Measurements from ENCODE around the gene GNMT.

Gene GNMT

DNA sequence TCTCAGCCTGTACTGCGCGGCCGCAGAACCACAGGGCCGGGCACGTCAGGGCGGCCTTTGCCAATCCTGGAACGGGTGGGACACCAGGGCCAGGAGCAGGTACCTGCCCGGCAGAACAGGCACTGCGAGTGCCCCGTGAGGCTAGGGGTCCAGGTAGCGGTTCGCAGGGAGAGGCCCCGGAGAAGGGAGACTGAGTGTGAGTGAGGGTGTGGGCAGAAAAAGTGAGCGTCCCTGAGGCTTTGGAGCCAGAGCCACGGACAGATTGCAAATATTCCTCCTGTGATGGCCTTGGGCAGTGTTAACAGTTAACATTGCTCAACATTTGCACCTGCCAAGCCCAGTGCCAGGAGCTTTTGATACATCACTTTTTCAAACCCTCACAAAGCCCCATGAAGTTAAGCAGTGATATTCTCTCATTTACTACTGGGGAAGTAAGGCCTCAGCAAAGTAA, 491 bp downstream of the GNMT start:
- DNase-seq (ENCODE audit: low read depth) = no peak
- TF ChIP-seq, protein P1, sequence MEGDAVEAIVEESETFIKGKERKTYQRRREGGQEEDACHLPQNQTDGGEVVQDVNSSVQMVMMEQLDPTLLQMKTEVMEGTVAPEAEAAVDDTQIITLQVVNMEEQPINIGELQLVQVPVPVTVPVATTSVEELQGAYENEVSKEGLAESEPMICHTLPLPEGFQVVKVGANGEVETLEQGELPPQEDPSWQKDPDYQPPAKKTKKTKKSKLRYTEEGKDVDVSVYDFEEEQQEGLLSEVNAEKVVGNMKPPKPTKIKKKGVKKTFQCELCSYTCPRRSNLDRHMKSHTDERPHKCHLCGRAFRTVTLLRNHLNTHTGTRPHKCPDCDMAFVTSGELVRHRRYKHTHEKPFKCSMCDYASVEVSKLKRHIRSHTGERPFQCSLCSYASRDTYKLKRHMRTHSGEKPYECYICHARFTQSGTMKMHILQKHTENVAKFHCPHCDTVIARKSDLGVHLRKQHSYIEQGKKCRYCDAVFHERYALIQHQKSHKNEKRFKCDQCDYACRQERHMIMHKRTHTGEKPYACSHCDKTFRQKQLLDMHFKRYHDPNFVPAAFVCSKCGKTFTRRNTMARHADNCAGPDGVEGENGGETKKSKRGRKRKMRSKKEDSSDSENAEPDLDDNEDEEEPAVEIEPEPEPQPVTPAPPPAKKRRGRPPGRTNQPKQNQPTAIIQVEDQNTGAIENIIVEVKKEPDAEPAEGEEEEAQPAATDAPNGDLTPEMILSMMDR (IDR thresholded peaks at IDR 0.05; ENCODE audit: low read length, missing control alignments) = no peak
- peak overlapping the region; percentile 44 for H3K4me3 ChIP-seq (replicated peaks; ENCODE audit: low read depth, low read length)

DNA sequence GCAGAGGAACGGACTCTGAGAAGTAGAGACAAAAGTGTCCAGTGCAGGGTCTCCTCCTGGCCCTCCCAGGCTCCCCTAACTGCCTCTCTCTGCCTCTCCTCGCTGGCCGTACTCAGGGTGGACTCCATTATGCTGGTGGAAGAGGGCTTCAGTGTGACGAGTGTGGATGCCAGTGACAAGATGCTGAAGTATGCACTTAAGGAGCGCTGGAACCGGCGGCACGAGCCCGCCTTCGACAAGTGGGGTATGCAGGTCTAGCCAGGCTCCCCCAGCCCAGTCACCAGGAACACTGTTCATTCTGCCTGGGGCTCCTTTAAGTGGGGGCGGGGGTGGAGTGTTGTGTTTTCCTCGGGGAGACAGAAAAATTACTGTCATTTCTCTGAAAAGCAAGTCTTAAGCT, 1.5 kb downstream of the GNMT start:
- no peak for DNase-seq (ENCODE audit: low read depth)
- TF ChIP-seq, protein P1 (IDR thresholded peaks at IDR 0.05; ENCODE audit: low read length, missing control alignments) = no peak
- H3K4me3 ChIP-seq (replicated peaks; ENCODE audit: low read depth, low read length) = no peak overlapping the region

DNA sequence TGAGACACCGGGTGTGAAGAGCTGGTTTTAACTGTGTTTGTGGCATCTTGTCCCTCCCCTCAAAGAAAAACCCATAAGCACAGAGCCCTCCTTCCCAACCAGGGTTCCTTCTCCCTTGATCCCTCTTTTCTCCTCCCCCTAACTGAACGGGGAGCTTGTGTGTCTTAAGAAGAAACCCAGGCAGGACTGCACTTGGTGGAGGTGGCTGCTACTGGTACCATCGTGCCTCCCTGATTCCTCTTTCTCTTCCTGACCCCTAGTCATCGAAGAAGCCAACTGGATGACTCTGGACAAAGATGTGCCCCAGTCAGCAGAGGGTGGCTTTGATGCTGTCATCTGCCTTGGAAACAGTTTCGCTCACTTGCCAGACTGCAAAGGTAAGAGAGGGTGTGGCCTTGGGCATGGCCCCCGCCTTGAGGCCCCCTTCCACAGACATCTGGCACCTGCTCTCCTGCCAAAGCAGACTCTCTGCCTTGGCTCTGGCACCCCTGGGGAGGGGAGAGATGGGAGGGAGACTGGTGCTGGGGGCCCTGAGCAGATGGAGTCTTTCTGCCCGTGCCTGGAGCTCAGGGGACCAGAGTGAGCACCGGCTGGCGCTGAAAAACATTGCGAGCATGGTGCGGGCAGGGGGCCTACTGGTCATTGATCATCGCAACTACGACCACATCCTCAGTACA, 2.1 kb downstream of the GNMT start:
- TF ChIP-seq, protein P1 (IDR thresholded peaks at IDR 0.05; ENCODE audit: low read length, missing control alignments) = no peak
- no peak for DNase-seq (ENCODE audit: low read depth)
- no peak overlapping the region for H3K4me3 ChIP-seq (replicated peaks; ENCODE audit: low read depth, low read length)

DNA sequence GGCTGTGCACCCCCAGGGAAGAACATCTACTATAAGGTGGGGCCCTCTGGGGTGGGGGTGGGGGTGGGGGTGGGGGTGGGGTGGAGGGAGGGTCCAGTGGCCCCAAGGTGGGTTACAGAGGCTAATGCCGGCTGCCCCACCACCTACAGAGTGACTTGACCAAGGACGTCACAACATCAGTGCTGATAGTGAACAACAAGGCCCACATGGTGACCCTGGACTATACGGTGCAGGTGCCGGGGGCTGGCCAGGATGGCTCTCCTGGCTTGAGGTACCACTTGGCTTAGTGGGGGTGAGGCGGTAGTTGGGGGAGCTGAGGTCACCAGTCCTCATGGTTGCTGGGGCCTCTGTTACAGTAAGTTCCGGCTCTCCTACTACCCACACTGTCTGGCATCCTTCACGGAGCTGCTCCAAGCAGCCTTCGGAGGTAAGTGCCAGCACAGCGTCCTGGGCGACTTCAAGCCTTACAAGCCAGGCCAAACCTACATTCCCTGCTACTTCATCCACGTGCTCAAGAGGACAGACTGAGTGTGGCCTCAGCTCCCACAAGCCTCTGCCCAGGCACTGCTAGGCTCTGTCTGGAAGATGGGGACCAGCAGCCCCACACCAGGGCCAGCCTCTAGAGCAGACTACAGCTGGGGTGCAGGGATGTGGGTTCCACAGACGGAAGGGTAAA, 2.8 kb downstream of the GNMT start:
- TF ChIP-seq, protein P1 (IDR thresholded peaks at IDR 0.05; ENCODE audit: low read length, missing control alignments) = no peak
- H3K4me3 ChIP-seq (replicated peaks; ENCODE audit: low read depth, low read length) = no peak overlapping the region
- DNase-seq (ENCODE audit: low read depth) = no peak

DNA sequence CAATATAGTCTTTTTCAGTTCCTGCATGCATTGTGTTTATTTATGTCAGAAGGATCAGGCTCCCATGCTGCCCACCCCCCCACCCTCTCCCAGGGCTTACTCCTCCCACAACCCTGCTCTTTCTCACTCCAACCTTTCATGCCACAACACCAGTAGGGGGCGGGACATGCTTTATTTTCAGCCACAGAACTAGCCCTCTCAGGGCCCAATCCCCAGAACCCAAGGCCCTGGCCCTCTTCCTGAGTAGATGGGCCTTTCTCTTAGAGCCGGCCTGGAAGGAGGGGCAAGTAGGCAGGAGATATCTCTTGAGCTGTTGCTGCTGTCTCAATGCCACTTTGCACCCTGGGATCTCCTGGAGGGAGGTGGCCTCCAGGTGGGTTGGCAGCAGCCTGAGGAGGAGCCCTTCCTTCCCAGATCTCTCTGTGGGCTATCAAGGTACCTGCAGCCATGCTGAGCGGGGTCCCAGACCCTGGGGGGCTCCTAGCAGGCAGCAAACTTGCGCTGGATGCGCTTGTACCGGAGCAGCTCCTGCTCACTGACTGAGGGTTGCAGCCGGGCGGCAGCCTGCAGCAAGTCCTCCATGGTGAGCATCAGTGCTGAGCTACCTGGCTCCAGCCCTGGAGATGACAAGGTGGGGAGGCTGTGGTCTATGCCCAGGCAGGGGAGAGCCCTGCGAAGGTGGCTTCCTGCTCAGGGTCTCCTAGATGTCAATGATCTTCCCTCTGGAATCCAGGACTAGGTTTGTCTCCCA, 3.5 kb downstream of the GNMT start:
- TF ChIP-seq, protein P1 (IDR thresholded peaks at IDR 0.05; ENCODE audit: low read length, missing control alignments) = peak; percentile 36
- no peak overlapping the region for H3K4me3 ChIP-seq (replicated peaks; ENCODE audit: low read depth, low read length)
- peak; percentile 70 for DNase-seq (ENCODE audit: low read depth)

DNA sequence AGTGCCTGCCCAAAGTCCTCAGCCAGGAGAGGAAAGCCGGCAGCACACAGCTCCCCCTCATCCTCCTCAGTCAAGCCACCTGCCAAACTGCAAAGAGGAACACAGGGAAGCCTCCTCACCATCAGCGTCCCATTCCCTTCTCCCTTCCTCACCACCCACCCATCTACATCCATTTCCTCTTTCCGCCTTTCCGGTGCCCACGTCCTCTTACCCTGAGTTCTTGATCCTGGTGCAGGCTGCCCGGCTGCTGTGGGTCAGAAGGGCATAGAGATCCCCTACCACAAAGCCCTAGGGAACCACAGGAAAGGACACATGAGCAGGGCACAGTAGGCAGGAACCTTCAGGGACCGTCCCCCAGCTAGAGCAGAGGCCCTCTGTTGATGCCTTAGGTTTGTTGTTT, 6.0 kb downstream of the GNMT start:
- H3K4me3 ChIP-seq (replicated peaks; ENCODE audit: low read depth, low read length) = no peak overlapping the region
- DNase-seq (ENCODE audit: low read depth) = no peak
- TF ChIP-seq, protein P1 (IDR thresholded peaks at IDR 0.05; ENCODE audit: low read length, missing control alignments) = no peak

Measured in fibroblast of pulmonary artery (primary cell).